A549 (cell line): ENCODE results near the gene KCNAB2.

ENCODE experiments used
- CBX2 ChIP-seq: fragments of 200-600 bp; sonication (generic); IDR thresholded peaks from 2 replicates; pipeline ENCODE4 v1.6.1; 2016; ENCODE audit warnings: low read depth, mild to moderate bottlenecking, borderline replicate concordance
- CBX8 ChIP-seq: fragments of 200-600 bp; sonication (generic); IDR thresholded peaks from 2 replicates; pipeline ENCODE4 v1.6.1; 2016
- CTCF ChIP-seq: fragments of >200 bp; sonication (Bioruptor Twin); formaldehyde crosslinking; IDR thresholded peaks from 3 replicates; pipeline ENCODE4 v1.5.1; 2016
- E2F6 ChIP-seq: IDR thresholded peaks from 2 replicates; pipeline ENCODE4 v1.6.1; 2012; ENCODE audit warnings: low read depth, borderline replicate concordance
- EP300 ChIP-seq, 2 experiments: fragments of >200 bp; sonication (Bioruptor Twin); formaldehyde crosslinking; IDR thresholded peaks; 2 replicates in 1 of 2; 3 replicates in 1 of 2; pipeline ENCODE4 v1.6.1; 2016 to 2017
- FOSL2 ChIP-seq, 2 experiments: fragments of 450-650 bp in 1 of 2; fragments of >200 bp in 1 of 2; sonication (Bioruptor Twin) in 1 of 2; formaldehyde crosslinking; IDR thresholded peaks; 2 replicates each; pipeline versions ENCODE4 v1.5.0 to v1.6.1; 2016 to 2020; ENCODE audit warnings: mild to moderate bottlenecking in 1 of 2, moderate library complexity in 1 of 2
- HDAC2 ChIP-seq: fragments of 200-600 bp; sonication (generic); IDR thresholded peaks from 2 replicates; pipeline ENCODE4 v1.6.1; 2016
- HMGXB4 ChIP-seq: fragments of 250-450 bp; sonication (Bioruptor Pico); IDR thresholded peaks from 2 replicates; pipeline ENCODE4 v1.5.0; 2021; ENCODE audit warnings: mild to moderate bottlenecking, moderate library complexity, borderline replicate concordance
- MAX ChIP-seq: IDR thresholded peaks from 2 replicates; pipeline ENCODE4 v1.6.1; 2012
- POLR2A ChIP-seq: IDR thresholded peaks from 2 replicates; pipeline ENCODE4 v1.6.1; 2012; ENCODE audit warnings: mild to moderate bottlenecking, low read length
- RAD21 ChIP-seq, 2 experiments: fragments of >200 bp in 1 of 2; sonication (Bioruptor Twin) in 1 of 2; formaldehyde crosslinking in 1 of 2; IDR thresholded peaks in 1 of 2; conservative IDR thresholded peaks in 1 of 2; 2 replicates in 1 of 2; 3 replicates in 1 of 2; pipeline ENCODE4 v1.6.1; 2012 to 2018; ENCODE audit warnings: inconsistent platforms in 1 of 2
- TP53 ChIP-seq: fragments of 250-450 bp; sonication (Bioruptor Pico); IDR thresholded peaks from 2 replicates; pipeline ENCODE4 v1.5.0; 2021; ENCODE audit warnings: mild to moderate bottlenecking, moderate library complexity

- no peak for TF ChIP-seq CBX2
- TF ChIP-seq CTCF = no peak
- no peak for TF ChIP-seq HDAC2
- TF ChIP-seq RAD21 (conservative IDR thresholded peaks at IDR 0.05 in 1 of 2, IDR thresholded peaks at IDR 0.05 in 1 of 2) = no peak
- TF ChIP-seq EP300 (IDR thresholded peaks at IDR 0.05) = no peak
- no peak for TF ChIP-seq FOSL2 (IDR thresholded peaks at IDR 0.05)
- TF ChIP-seq FOSL2 (CRISPR knock-in tag; IDR thresholded peaks at IDR 0.05) = no peak
- no peak for TF ChIP-seq CBX8
- no peak for TF ChIP-seq E2F6
- TF ChIP-seq POLR2A = no peak
- TF ChIP-seq MAX = no peak
- no peak for TF ChIP-seq HMGXB4
- TF ChIP-seq TP53 (CRISPR knock-in tag) = no peak
Observed at GRCh38 chr1:6029351-6029750, 16.3 kb upstream of the KCNAB2 start.
